Esophagus squamous epithelium (tissue), 4 donors: ENCODE results near the gene NECAB2.

Experiments used
- POLR2A ChIP-seq, 4 donors: fragments of 450-650 bp; IDR thresholded peaks; one replicate each; pipeline ENCODE4 v1.6.1; 2017; ENCODE audit warnings: antibody characterized with exemption in 4 of 4, mild to moderate bottlenecking in 4 of 4, moderate library complexity in 3 of 4
- TF ChIP-seq, protein P1 (sequence below), 6 experiments: fragments of 450-650 bp in 4 of 6; fragments of 200-600 bp in 2 of 6; sonication (generic) in 2 of 6; IDR thresholded peaks; one replicate each; pipeline ENCODE4 v1.5.1; 2016 to 2019; ENCODE audit warnings: antibody characterized with exemption in 6 of 6, mild to moderate bottlenecking in 4 of 6, moderate library complexity in 4 of 6

DNA sequence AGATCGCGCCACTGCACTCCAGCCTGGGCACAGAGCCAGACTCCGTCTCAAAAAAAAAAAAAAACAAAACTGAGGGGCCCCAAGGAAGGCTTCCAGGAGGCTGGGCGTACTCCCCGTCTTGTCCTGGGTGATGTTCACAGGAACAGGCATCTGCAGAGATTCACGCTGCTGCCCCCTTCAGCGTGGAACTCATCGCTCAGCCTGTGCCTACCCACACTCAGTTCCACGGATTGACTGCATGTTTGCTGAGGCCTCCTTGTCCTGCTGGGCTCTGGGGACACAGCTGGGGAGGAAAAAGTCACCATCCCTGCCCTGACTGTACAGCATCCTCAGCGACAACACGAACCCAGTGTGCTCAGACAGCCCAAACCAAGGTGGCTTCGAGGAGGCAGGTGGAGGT is 27.9 kb upstream of the NECAB2 start:
- no peak for TF ChIP-seq POLR2A (IDR thresholded peaks at IDR 0.05)
- TF ChIP-seq, protein P1, sequence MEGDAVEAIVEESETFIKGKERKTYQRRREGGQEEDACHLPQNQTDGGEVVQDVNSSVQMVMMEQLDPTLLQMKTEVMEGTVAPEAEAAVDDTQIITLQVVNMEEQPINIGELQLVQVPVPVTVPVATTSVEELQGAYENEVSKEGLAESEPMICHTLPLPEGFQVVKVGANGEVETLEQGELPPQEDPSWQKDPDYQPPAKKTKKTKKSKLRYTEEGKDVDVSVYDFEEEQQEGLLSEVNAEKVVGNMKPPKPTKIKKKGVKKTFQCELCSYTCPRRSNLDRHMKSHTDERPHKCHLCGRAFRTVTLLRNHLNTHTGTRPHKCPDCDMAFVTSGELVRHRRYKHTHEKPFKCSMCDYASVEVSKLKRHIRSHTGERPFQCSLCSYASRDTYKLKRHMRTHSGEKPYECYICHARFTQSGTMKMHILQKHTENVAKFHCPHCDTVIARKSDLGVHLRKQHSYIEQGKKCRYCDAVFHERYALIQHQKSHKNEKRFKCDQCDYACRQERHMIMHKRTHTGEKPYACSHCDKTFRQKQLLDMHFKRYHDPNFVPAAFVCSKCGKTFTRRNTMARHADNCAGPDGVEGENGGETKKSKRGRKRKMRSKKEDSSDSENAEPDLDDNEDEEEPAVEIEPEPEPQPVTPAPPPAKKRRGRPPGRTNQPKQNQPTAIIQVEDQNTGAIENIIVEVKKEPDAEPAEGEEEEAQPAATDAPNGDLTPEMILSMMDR (IDR thresholded peaks at IDR 0.05): no peak
